T-helper 2 cell (primary cell): ENCODE measurements around the gene NCOA7.
A peak's percentile ranks its signal among the peaks of the same experiment; 100 is the strongest.
"Not testable (repeated sequence)": the region's sequence is repeated elsewhere in the genome, so short reads cannot be mapped to it uniquely, and the experiment has no call there.

Experiments used
- DNase-seq, 5 experiments: peaks; one replicate each; pipeline versions ENCODE4 v3.0.0 to v3.0.0-alpha.2; 2012 to 2022

NCOA7 gene

DNA sequence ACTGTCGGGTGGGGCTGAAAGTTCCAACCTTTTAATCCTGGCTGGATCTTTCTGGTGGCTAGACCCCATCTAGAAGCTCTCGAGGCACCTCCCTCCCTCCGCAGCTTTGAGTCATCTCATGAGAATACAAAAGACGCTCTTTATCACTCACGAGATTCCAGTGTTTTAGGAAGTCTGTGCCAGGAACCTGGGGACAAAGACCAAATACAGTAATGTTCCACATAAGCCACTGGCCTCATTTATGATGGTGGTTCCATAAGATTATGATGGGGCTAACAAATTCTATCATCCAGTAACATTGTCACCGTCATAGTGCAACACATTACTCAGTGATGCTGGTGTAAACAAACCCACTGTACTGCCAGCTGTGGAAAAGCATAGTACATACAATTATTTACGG, 48.7 kb downstream of the NCOA7 start:
- no peak for DNase-seq

- no peak for DNase-seq
Measured at GRCh38 chr6:125839879-125840278, 49.1 kb downstream of the NCOA7 start.

DNA sequence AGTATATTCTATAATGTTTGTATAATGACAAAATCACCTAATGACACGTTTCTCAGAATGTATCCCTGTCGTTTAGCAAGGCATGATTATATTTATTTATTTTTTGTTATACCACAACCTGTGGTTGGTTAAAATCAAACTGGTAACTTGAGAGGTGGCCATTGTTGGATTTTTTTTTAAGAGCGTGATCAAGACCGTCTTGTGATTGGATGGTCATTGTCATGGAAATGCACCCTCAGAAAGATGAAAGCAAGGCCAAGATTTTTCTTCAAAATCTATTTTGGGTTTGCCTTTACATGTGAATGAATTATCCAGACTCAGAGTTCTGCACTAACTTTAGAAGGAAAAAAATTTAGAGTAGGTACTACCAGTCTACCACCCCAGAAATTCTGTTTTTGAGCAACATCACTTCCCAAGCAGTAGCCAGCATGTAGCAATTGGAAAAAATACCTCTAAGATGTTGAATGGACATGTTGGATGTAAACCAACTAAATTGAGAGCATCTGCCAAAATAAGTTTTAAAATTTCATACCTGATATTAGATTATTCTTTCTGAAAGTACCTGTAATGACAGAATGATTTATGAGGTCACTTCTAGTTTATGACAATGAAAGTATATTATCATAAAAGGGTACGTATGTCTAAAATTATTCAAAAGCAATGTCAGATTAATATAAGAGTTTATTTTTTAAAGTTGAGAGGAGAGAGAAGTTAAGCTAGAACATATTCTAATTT, 50.8 kb downstream of the NCOA7 start:
- DNase-seq = no peak

DNA sequence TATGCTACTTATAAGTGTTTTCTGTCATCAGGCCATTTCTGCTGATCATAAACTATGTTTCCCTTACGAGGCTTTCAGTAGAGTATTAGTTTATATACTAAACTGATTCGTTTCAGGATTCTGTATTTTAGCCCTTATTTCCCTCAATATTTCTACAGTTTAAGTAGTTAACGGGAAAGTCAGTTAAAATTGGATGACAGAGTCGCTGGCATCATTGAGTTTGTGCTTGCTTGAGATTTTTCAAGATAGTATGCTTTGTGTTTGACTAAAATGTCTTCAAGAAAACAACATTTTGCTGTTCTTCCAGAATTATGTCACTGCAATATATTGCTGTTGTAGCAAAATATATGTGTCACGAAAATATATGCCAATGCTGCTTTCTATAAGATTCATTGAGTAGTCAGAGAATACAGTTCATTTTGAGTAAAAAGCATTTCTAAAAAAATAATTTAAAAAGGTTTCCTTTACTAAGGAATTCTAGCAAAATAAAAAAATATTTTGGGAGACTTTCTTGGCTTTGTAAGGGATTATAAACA, 51.4 kb downstream of the NCOA7 start:
- no peak for DNase-seq

GRCh38 chr6:125843593-125843992, 52.8 kb downstream of the NCOA7 start:
- DNase-seq = no peak

GRCh38 chr6:125844989-125845388, 54.2 kb downstream of the NCOA7 start:
- no peak for DNase-seq

GRCh38 chr6:125846292-125847024, 55.7 kb downstream of the NCOA7 start:
- DNase-seq = no peak

DNA sequence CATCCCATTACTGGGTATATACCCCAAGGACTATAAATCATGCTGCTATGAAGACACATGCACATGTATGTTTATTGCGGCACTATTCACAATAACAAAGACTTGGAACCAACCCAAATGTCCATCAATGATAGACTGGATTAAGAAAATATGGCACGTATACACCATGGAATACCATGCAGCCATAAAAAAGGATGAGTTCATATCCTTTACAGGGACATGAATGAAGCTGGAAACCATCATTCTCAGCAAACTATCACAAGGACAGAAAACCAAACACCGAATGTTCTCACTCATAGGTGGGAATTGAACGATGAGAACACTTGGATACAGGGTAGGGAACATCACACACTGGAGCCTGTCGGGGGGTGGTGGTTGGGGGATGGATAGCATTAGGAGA, 57.5 kb downstream of the NCOA7 start:
- DNase-seq = not testable (repeated sequence)

- DNase-seq = no peak
Measured at GRCh38 chr6:125850361-125850760, 59.6 kb downstream of the NCOA7 start.

- DNase-seq = no peak
Measured at GRCh38 chr6:125852587-125852986, 61.8 kb downstream of the NCOA7 start.

GRCh38 chr6:125853168-125853567, 62.4 kb downstream of the NCOA7 start:
- DNase-seq = no peak

- DNase-seq = no peak
Measured at GRCh38 chr6:125853756-125854155, 63.0 kb downstream of the NCOA7 start.

GRCh38 chr6:125854355-125854754, 63.6 kb downstream of the NCOA7 start:
- no peak for DNase-seq

DNA sequence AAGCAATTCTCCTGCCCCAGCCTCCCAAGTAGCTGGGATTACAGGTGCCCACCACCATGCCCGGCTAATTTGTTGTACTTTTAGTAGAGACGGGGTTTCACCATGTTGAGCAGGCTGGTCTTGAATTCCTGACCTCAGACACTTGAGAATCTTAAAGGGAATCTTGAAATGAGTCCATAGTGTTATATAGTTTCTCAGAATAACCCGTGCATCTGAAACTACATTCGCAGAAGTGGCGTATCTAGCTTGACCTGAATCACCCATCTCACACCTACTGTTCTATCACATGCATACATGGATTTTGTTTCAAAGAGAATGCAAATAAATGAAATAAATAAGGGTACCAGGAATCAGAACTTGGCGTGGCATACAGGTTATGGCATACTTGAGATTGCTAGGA, 65.0 kb downstream of the NCOA7 start:
- peak in 1 of 5 experiments; percentile 27 for DNase-seq

DNA sequence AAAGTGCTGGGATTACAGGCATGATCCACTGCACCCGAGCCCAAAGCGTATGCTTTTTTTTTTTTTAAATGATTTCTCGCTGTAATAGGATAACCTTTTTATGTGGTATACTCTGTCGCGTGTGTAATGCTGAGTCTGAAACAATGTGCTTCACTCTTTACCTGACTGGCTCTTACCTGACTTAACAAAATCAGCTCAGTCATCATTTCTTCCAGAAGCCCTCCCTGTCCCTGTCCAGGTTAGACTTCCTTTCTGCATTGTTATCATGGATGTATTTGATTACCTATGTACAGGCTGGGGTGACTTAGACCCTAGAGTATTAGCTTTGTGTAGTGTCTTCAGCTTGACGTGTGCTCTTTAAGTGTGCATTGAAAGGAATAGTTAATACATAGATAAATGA, 67.1 kb downstream of the NCOA7 start:
- no peak for DNase-seq

DNA sequence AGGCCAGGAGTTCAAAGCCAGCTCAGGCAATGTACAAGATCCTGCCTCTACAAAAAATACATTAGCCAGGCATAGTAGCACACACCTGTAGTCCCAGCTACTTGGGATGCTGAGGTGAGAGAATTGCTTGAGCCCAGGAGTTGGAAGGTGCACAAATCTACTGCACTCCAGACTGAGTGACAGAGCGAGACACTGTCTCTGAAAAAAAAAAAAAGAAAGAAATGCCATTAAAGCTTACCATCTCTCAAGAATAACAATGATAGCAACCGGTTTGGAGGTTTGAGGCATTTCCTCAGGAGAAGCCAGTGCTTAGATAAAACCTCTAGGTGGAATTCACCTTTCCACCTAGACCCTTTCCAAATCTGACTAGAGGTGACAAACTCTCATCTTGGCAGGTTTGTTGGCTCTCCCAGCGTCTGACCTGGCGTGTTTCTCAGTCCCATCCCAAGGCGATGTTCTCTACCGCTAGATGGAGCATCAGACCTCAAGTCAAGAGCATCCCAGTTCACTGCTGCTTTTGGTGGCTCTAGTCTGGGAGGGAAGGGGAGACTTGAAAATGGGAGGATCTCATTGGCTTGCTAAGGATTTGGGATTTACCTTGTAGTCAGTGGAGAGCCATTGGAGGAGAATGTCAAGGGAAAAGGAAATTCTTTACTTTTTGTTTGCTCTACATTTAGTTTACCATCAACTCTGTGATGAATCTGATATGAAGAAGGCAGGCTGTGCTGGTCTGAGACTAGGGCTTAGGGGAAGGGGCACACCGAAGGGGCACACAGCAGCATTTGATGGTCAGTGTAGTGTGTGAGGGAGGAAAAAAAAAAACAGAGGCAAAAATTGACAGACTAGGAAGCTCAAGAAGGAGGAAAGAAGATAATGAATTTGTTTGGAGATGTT, 67.9 kb downstream of the NCOA7 start:
- peak in 1 of 5 experiments; percentile 37 for DNase-seq

GRCh38 chr6:125859727-125860126, 69.0 kb downstream of the NCOA7 start:
- DNase-seq = no peak

GRCh38 chr6:125863023-125863422, 72.3 kb downstream of the NCOA7 start:
- DNase-seq = no peak

DNA sequence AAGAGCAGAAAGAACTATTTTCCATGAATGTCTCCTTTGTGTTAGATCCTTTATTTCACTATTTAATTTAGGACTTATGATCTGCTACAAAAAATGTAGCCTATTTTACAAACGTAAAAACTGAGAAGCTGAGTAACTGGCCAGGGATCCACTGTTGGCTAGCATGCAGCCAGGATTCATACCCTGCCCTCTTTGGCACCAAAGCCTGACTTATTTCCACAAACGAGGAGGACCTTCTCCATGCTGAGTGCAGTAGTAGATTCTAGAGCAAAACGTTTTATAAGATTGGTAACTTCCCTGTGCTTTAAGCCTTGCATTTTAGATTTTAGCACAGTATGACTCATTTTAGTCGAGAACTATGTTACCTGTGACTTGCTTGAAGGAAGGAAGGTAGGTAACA, 74.3 kb downstream of the NCOA7 start:
- no peak for DNase-seq

GRCh38 chr6:125866433-125866832, 75.7 kb downstream of the NCOA7 start:
- DNase-seq = no peak

DNA sequence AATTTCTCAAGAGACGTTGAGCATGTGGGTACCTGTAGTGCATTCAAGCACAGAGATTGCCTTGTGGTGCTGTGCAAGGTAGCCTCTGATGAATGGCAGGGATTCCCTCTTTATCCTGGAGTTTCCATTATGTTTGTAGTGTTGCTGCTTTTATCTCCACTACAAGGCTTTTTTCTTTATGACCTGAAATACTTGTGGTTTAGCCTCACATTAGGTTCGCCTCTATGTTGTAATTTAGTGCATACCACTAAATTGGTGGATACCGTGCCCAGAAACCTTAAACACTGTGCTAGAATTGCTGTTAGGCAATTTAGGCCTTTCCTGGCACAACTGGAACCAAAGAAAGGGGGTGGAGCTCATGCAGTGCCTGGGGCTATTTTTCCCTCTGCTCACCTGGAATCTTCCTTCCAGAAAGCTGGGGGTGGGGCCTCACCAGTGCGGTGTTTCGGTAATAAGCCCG, 76.8 kb downstream of the NCOA7 start:
- DNase-seq = no peak

DNA sequence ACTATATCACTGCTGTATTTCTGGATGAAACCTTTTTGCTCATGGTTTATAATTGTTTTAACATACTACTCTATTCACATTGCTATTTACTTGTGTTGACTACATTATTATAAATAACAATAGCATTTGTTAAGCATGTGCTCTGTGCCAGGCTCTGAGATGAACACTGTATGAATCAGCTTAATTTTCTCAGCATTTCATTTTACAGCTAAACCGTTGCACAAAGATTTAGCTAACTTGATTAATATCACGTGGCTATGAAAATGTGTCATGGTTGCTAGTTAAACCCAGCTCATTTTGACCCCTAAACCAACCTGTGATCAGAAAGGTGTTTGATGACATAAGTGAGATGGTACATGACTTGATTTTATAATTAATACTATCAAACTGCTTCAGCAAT, 77.5 kb downstream of the NCOA7 start:
- DNase-seq = no peak
